Right cardiac atrium (tissue), 5 donors: ENCODE measurements around the gene WWOX. TPM values are rescaled to one million over a fixed set of nuclear protein-coding genes. Genes with fewer than 3 reads are reported as not detected.

Source experiments
- ATAC-seq, 2 donors: fragments of 200-7000 bp; cut with Tn5 transposase; one replicate each; pipeline versions ENCODE4 v1.8.0 to v1.9.1; 2020; ENCODE audit warnings: moderate library complexity in 2 of 2, mild to moderate bottlenecking in 1 of 2
- DNase-seq, 3 donors: peaks; one replicate each; pipeline ENCODE4 v3.0.0-alpha.2; 2020
- H3K27ac ChIP-seq: one replicate; pipeline ENCODE4 v1.5.1; 2013; ENCODE audit warnings: mild to moderate bottlenecking, low read length, control low read depth, moderate library complexity
- H3K27me3 ChIP-seq: one replicate; pipeline ENCODE4 v1.6.1; 2013; ENCODE audit not compliant: control insufficient read depth, insufficient read depth
- H3K4me1 ChIP-seq: one replicate; pipeline ENCODE4 v1.6.1; 2013; ENCODE audit warnings: low read length; ENCODE audit not compliant: control insufficient read depth, insufficient read depth
- H3K4me3 ChIP-seq: one replicate; pipeline ENCODE4 v1.5.1; 2013; ENCODE audit warnings: low read length, control low read depth
- H3K9me3 ChIP-seq: one replicate; pipeline ENCODE4 v1.6.1; 2013; ENCODE audit warnings: low read length; ENCODE audit not compliant: control insufficient read depth
- WGBS: extraction: QIAGEN DNeasy Blood & Tissue Kit; methylation state at CpG from one replicate; pipeline ENCODE4 v1.1.7; 2013; 5-methylcytosine and 5-hydroxymethylcytosine counted together
- intact Hi-C, 4 donors: fragments of 100-400 bp; cut with DNase I; formaldehyde crosslinking; loops; one replicate each; pipeline versions ENCODE4 v1.11.0 to v1.14.0; 2022 to 2023
- polyA plus RNA-seq: library from polyadenylated mRNA; stranded (reverse); fragments of 200-250 nt; gene quantifications from one replicate; pipeline ENCODE4 v1.2.3, GENCODE V29; 2013
- total RNA-seq, 4 donors: library from RNA; stranded (reverse); fragmentation: NEBNext Ultra II Directional; extraction: Animal tissue kit (Norgen Biotek cat#: 25700); gene quantifications; one replicate each; pipeline ENCODE4 v1.2.1, GENCODE V29; 2021
- donor health status: healthy with polysubstance abuse.
- donor health status: DM: no; HTN: yes; CAD: no.
- donor health status: DM: no; HTN: no; CAD: no.
- donor health status: DM: no; HTN: yes; CAD: no; lungs with severe emphysema.
- donor health status: DM: yes; HTN: yes; CAD: no.

WWOX gene
- total and polyA plus RNA-seq, 5 donors: 6.0 to 14.9 (median 13.1) TPM

GRCh38 chr16:78196502-78196901, 97.0 kb downstream of the WWOX start:
- DNase-seq: no peak
- no peak overlapping the region for H3K27ac ChIP-seq
- no peaks in the 10 kb centered on the region for H3K27me3 ChIP-seq
- no peaks in the 10 kb centered on the region for H3K9me3 ChIP-seq
- no peak overlapping the region for H3K4me3 ChIP-seq
- no peak for ATAC-seq
- intact Hi-C loops: no loop called here
- H3K4me1 ChIP-seq: no peaks in the 10 kb centered on the region
- 47% methylated on average over 2 of the region's 2 CpGs for WGBS

GRCh38 chr16:78198288-78198687, 98.8 kb downstream of the WWOX start:
- H3K4me3 ChIP-seq: no peak overlapping the region
- intact Hi-C loops: no loop called here
- 84% methylated on average over 5 of the region's 5 CpGs for WGBS
- no peak for ATAC-seq
- H3K4me1 ChIP-seq: no peaks in the 10 kb centered on the region
- no peaks in the 10 kb centered on the region for H3K27me3 ChIP-seq
- no peak for DNase-seq
- no peaks in the 10 kb centered on the region for H3K9me3 ChIP-seq
- H3K27ac ChIP-seq: no peak overlapping the region

- 84% methylated on average over 7 of the region's 7 CpGs for WGBS
- no peaks in the 10 kb centered on the region for H3K9me3 ChIP-seq
- DNase-seq: no peak
- H3K27me3 ChIP-seq: no peaks in the 10 kb centered on the region
- no peak overlapping the region for H3K27ac ChIP-seq
- H3K4me3 ChIP-seq: no peak overlapping the region
- no peaks in the 10 kb centered on the region for H3K4me1 ChIP-seq
- ATAC-seq: no peak
- intact Hi-C loops: no loop called here
Observed at GRCh38 chr16:78199325-78200022, 100.0 kb downstream of the WWOX start.

DNA sequence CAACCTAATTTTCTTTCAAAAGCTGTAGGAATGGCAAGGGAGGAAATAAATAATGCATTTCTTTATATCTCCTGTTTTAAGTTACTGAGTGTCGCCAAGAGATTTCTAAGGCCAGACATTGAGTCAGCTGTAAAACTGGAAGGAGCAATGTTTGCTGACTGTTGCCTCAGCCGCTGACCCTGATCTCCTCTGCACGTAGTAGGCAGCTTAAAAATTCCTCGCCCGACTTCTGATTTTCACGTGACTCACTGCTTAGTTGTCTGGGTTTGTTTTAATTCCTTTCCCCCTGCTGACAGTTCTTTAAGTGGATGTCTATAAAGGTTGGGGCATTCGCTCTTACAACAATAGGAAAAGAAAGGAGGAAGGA, 100.6 kb downstream of the WWOX start:
- intact Hi-C loops: no loop called here

GRCh38 chr16:78200623-78201096, 101.2 kb downstream of the WWOX start:
- H3K4me1 ChIP-seq: no peaks in the 10 kb centered on the region
- H3K27ac ChIP-seq: no peak overlapping the region
- H3K9me3 ChIP-seq: no peaks in the 10 kb centered on the region
- 83% methylated on average over 6 of the region's 6 CpGs for WGBS
- no peaks in the 10 kb centered on the region for H3K27me3 ChIP-seq
- DNase-seq (no peak), ATAC-seq (no peak)
- intact Hi-C loops: no loop called here
- H3K4me3 ChIP-seq: no peak overlapping the region

More for the DNA sequence above, 100.6 kb downstream of the WWOX start:
- WGBS: 92% methylated on average over 7 of the region's 7 CpGs
- no peak for DNase-seq
- no peaks in the 10 kb centered on the region for H3K4me1 ChIP-seq
- no peak overlapping the region for H3K4me3 ChIP-seq
- H3K27me3 ChIP-seq: no peaks in the 10 kb centered on the region
- H3K27ac ChIP-seq: no peak overlapping the region
- H3K9me3 ChIP-seq: no peaks in the 10 kb centered on the region
- ATAC-seq: no peak

- ATAC-seq (no peak), DNase-seq (no peak)
- intact Hi-C loops: no loop called here
- Histone ChIP-seq H3K4me1 (no peaks in the 10 kb centered on the region), H3K27me3 (no peaks in the 10 kb centered on the region), H3K9me3 (no peaks in the 10 kb centered on the region), H3K4me3 (no peak overlapping the region), H3K27ac (no peak overlapping the region)
- WGBS: 87% methylated on average over 3 of the region's 3 CpGs
Observed at GRCh38 chr16:78205506-78205905, 106.1 kb downstream of the WWOX start.

- no peak overlapping the region for H3K4me3 ChIP-seq
- intact Hi-C loops: no loop called here
Observed at GRCh38 chr16:78206623-78207223, 107.3 kb downstream of the WWOX start.

DNA sequence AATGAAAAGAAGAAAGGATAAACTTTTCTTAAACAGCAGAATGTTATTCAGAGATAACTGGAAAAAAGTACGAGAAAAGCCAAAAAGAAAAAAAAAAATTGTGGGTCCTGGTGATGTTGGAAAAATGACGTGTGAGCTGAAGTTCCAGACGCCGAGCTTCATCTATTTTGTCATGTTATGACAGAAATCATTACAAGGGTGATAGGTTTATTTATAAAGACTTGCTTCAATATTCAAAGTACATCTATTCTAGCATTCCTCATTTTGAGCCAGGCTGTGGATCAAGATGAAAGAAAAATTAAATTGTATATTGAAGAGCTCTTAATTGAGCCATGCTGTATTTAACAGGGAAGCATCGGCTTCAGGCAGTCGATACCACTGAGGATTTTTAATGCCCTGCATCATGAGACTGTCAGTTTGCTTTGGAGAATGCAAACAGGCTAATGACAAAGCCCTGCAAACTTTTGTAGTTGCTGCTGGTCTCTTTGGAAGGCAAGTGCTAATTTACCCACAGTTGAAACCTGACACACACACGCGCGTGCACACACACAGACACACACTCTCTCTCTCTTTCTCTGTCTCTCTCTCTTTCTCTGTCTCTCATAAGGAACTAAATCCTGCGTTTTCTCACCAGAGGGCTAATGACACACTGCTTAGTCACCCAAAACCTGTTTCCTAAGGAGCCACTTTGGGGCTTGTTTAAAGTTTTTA, 110.7 kb downstream of the WWOX start:
- Histone ChIP-seq H3K9me3 (no peaks in the 10 kb centered on the region), H3K27me3 (no peaks in the 10 kb centered on the region), H3K4me3 (no peak overlapping the region), H3K4me1 (no peaks in the 10 kb centered on the region), H3K27ac (no peak overlapping the region)
- DNase-seq (no peak), ATAC-seq (no peak)
- WGBS: 78% methylated on average over 10 of the region's 10 CpGs
- intact Hi-C loops: no loop called here

More at GRCh38 chr16:78206623-78207223, 107.3 kb downstream of the WWOX start:
- Histone ChIP-seq H3K4me1 (no peaks in the 10 kb centered on the region), H3K27me3 (no peaks in the 10 kb centered on the region), H3K27ac (no peak overlapping the region), H3K9me3 (no peaks in the 10 kb centered on the region)
- no peak for DNase-seq
- 90% methylated on average over 2 of the region's 2 CpGs for WGBS
- ATAC-seq: no peak

DNA sequence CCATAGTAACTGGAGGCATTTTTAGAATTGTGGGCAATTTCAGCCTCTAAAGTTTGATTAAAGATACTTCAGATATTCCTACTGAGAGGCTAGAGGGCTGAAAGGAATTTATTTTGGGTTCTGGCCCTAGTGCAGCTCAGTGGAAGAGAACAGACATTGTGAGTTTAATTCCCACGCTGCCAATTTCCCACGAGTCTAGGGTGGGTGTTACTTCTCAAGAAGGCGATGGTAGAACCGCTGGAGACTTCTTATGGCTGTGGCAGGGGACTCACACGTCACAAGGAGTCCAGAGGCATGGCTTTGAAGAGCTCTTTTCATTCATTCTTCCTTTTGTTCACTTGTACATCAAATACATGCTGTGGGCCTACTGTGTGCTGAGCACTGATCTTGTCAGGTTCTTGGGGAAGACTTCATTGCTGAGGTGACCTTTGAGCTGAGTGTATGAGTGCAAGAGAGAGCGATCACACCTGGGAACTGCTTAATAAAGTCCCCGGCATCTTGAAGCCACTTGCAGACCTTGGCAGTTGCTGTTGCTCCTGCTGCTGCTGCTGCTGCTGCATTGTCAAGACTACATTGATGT, 111.7 kb downstream of the WWOX start:
- ATAC-seq (no peak), DNase-seq (no peak)
- intact Hi-C loops: no loop called here
- 78% methylated on average over 7 of the region's 7 CpGs for WGBS
- H3K9me3 ChIP-seq: no peaks in the 10 kb centered on the region
- no peak overlapping the region for H3K4me3 ChIP-seq
- no peaks in the 10 kb centered on the region for H3K27me3 ChIP-seq
- H3K27ac ChIP-seq: no peak overlapping the region
- H3K4me1 ChIP-seq: no peaks in the 10 kb centered on the region

GRCh38 chr16:78211946-78212345, 112.5 kb downstream of the WWOX start:
- Histone ChIP-seq H3K27ac (no peak overlapping the region), H3K9me3 (no peaks in the 10 kb centered on the region), H3K4me3 (no peak overlapping the region), H3K27me3 (no peaks in the 10 kb centered on the region), H3K4me1 (no peaks in the 10 kb centered on the region)
- ATAC-seq (no peak), DNase-seq (no peak)
- 96% methylated on average over 2 of the region's 2 CpGs for WGBS
- intact Hi-C loops: no loop called here

DNA sequence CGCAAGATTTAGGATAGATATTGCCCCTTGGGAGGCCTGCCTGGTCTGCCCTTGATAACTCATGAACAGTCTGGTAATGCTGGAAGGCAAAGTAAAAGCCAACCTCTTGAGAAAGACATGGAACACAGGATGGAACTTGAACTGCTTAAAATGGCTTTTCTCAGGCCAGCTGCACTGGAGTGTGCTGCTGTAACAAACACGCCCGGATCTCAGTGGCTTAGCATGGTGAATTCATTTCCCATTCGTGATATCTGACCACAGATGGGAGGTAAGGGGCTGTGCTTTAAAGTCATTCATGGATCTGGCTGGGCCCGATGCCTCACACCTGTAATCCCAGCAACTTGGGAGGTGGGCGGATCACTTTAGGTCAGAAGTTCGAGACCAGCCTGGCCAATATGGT, 113.2 kb downstream of the WWOX start:
- intact Hi-C loops: no loop called here
- 98% methylated on average over 7 of the region's 7 CpGs for WGBS

More for the DNA sequence above, 113.2 kb downstream of the WWOX start:
- no peaks in the 10 kb centered on the region for H3K9me3 ChIP-seq
- DNase-seq: no peak
- H3K4me3 ChIP-seq: no peak overlapping the region
- H3K4me1 ChIP-seq: no peaks in the 10 kb centered on the region
- no peak overlapping the region for H3K27ac ChIP-seq
- no peak for ATAC-seq
- H3K27me3 ChIP-seq: no peaks in the 10 kb centered on the region
